Heart left ventricle (tissue), 13 donors: Measurements from ENCODE around the gene TOP1.
"Not testable (repeated sequence)": the region's sequence is repeated elsewhere in the genome, so short reads cannot be mapped to it uniquely, and the experiment has no call there.

Experiments used
- POLR2A ChIP-seq, 2 donors: fragments of 450-650 bp; IDR thresholded peaks; one replicate each; pipeline ENCODE4 v1.6.1; 2017; ENCODE audit warnings: antibody characterized with exemption in 2 of 2, mild to moderate bottlenecking in 2 of 2, moderate library complexity in 2 of 2
- TF ChIP-seq, protein P1 (sequence below), 12 donors: fragments of 200-600 bp; sonication (generic) in 4 of 12; IDR thresholded peaks; one replicate each; pipeline versions ENCODE4 v1.5.0 to v1.8.0; 2018 to 2022; ENCODE audit warnings: antibody characterized with exemption in 12 of 12, mild to moderate bottlenecking in 5 of 12
- donor health status: ischemic (EF 13 %, LVEDD 7.1; RV severe dilation, severe dysfunction).
- donor health status: DM: no; HTN: yes; CAD: no.
- donor health status: DM: no; HTN: no; CAD: no.
- donor health status: ischemic (EF 25% LVEDD 6.9; RV normal size, moderate dysfunction).
- donor health status: ischemic (EF 25% LVEDD 5.7; RV mildly dilated, moderate dysfunction).
- donor health status: ischemic (EF 35%, LVEDD 5.7; RV mildly dilated, moderate dysfunction).
- donor health status: nonischemic (EF 11% LVEDD 7.7; RV severe dilation, severe dysfunction).
- donor health status: DM: yes; HTN: yes; CAD: no.
- donor health status: PGD.
- donor health status: ischemic (EF 29% LVEDD 5.4; RV normal size, mild dysfunction).
- donor health status: nonischemic (EF 23%, LVEDD 6.1; RV moderate dilation, normal function).

DNA sequence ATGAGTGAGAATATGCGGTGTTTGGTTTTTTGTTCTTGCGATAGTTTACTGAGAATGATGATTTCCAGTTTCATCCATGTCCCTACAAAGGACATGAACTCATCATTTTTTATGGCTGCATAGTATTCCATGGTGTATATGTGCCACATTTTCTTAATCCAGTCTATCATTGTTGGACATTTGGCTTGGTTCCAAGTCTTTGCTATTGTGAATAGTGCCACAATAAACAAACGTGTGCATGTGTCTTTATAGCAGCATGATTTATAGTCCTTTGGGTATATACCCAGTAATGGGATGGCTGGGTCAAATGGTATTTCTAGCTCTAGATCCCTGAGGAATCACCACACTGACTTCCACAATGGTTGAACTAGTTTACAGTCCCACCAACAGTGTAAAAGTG, 99.7 kb downstream of the TOP1 start:
- TF ChIP-seq, protein P1, sequence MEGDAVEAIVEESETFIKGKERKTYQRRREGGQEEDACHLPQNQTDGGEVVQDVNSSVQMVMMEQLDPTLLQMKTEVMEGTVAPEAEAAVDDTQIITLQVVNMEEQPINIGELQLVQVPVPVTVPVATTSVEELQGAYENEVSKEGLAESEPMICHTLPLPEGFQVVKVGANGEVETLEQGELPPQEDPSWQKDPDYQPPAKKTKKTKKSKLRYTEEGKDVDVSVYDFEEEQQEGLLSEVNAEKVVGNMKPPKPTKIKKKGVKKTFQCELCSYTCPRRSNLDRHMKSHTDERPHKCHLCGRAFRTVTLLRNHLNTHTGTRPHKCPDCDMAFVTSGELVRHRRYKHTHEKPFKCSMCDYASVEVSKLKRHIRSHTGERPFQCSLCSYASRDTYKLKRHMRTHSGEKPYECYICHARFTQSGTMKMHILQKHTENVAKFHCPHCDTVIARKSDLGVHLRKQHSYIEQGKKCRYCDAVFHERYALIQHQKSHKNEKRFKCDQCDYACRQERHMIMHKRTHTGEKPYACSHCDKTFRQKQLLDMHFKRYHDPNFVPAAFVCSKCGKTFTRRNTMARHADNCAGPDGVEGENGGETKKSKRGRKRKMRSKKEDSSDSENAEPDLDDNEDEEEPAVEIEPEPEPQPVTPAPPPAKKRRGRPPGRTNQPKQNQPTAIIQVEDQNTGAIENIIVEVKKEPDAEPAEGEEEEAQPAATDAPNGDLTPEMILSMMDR (IDR thresholded peaks at IDR 0.05) = not testable (repeated sequence)
- TF ChIP-seq POLR2A (IDR thresholded peaks at IDR 0.05) = not testable (repeated sequence)
